CD4-positive, alpha-beta T cell treated with Interleukin-15 for 4 hours (primary cell): ENCODE measurements around the gene RHBDL2.
"Not testable (repeated sequence)": the region's sequence is repeated elsewhere in the genome, so short reads cannot be mapped to it uniquely, and the experiment has no call there.

ENCODE experiments used
- DNase-seq: peaks from one replicate; pipeline ENCODE4 v3.0.0-alpha.2; 2020; ENCODE audit warnings: low spot score

The RHBDL2 gene, protein sequence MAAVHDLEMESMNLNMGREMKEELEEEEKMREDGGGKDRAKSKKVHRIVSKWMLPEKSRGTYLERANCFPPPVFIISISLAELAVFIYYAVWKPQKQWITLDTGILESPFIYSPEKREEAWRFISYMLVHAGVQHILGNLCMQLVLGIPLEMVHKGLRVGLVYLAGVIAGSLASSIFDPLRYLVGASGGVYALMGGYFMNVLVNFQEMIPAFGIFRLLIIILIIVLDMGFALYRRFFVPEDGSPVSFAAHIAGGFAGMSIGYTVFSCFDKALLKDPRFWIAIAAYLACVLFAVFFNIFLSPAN

DNA sequence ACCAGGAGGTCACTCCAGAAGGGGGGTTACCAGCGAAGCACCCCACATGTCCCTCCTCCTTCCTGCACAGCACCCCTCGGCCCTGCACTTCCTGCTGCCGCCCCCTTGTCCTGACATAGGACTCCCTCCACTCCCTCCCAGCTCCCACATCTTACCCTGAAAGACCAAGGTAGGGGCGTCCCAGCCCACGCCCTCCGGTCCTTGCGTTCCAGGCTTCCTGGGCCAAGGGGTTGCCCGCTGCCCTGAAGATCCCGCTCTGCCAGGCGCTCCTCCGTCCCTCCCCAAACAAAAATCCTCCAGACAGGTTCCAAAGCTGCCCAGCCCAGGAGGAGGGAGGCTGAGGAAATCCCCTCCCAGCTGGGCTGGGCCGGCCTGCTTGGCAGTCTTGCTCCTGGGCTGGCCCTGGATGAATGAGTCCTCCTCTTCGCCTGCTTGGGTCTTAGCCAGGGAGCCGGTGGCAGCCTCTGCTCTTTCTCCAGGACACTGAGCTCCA lies at the start of gene RHBDL2:
Gene RHBDL2 (minus strand): TSS at position 304 of the 493 bp plus-strand sequence. CDS start 22,618 bp downstream, outside the sequence.
- DNase-seq = no peak

DNA sequence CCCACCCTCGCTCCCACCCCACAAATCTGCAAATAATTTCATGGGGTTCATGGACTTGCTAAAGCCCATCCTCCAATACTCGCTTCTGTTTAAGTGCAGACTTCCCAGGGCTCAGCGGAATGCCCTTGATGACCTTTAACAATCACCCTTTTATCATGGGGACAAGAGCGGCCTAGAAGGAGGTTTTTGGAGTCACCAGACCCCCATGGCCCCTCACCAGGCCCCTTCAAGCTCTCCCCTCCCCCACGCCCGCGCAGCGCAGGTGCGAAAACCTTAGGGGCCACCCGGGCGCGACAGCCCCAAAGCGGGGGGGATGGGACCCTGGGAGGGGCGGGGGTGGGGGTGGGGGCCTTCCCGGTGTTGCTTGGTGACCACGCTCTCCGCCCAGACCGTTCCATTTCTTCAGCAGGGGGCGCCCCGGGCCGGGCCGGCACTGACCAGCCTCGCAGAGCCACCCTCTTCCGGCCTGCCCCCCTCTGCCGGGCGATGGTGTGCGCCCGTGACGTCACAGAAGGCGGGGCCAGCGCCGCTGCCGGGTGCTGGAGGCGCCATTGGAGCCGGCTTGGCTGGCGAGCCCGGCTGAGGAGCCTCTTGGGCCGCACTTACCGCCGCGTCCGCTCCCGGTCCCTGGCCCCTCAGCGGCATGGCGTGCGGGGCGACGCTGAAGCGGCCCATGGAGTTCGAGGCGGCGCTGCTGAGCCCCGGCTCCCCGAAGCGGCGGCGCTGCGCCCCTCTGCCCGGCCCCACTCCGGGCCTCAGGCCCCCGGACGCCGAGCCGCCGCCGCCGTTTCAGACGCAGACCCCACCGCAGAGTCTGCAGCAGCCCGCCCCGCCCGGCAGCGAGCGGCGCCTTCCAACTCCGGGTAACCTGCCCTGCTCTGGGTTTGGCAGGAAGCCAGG lies 49.4 kb upstream of the RHBDL2 start, which contains the start of gene AKIRIN1:
Gene AKIRIN1 (plus strand): TSS at position 539 of the 900 bp plus-strand sequence. CDS start 105 bp downstream, at position 644.
- DNase-seq = peak; percentile 97

DNA sequence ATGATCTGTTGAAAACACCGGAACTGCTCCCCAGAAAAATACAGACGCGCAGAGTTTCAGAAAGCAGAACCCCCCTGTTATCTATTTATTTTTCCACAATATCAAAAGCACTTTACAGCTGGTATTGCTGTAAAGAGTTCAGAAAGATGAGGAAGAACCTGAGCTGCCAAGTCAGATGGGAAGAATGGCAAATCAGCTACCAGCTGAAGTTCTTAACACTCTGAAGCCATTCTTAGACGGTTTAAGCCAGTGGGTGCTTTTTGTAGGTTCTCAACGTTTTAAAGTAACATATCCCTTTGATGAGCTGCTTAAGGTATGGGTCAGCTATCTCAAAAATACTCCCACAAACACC lies 48.7 kb upstream of the RHBDL2 start:
- DNase-seq = no peak

DNA sequence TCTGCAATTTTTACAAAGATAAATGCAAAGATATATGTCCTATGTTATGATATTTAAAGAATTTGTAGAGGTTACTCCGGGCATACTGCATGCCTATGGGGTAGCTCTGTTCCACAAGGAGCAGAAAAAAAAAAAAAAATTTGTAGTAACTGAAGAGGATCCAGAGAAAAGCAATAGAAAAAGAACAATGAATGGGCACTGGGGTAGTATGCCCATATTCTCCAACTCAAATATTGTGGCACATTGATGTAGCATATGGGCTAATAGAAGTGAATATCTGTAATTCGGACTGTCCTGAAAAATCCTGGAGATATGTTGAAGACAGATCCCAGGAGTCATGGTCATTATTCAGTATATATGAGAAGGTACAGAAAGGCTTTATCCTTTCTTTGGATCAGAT lies 48.3 kb upstream of the RHBDL2 start:
- no peak for DNase-seq

DNA sequence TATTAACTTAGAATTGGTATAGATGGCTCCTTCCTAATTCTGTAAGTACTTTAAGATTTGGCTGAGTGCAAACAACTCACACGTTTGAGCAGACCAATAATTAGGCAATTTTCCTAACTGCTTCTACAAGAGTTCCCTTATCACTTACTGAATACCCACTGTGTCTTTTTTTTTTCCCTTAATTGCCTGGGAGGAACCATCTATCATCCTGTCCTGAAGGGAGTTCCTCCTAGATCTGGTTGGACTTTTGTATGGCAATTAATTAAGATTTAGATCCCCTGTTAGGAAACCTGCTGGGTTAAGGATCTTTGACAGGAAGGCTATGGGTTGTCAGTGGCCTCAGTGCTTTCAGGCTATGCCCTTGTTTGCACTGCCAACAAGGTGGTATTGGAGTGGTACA lies 37.8 kb upstream of the RHBDL2 start:
- DNase-seq = not testable (repeated sequence)

DNA sequence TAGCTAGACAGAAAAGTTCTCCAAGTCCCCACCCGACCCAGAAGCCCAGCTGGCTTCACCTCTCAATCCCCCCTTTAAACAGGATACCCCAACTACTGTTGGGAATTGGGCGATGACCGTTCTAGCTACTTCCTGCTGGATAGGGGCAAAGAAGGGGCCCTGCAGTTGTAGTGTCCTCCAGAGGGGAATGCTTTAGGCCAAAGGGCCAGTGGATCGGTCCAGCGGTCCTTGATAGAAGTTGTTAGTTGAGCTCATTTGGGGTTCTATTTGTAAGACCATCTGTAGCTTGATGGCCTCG lies 36.6 kb upstream of the RHBDL2 start:
- DNase-seq = not testable (repeated sequence)

DNA sequence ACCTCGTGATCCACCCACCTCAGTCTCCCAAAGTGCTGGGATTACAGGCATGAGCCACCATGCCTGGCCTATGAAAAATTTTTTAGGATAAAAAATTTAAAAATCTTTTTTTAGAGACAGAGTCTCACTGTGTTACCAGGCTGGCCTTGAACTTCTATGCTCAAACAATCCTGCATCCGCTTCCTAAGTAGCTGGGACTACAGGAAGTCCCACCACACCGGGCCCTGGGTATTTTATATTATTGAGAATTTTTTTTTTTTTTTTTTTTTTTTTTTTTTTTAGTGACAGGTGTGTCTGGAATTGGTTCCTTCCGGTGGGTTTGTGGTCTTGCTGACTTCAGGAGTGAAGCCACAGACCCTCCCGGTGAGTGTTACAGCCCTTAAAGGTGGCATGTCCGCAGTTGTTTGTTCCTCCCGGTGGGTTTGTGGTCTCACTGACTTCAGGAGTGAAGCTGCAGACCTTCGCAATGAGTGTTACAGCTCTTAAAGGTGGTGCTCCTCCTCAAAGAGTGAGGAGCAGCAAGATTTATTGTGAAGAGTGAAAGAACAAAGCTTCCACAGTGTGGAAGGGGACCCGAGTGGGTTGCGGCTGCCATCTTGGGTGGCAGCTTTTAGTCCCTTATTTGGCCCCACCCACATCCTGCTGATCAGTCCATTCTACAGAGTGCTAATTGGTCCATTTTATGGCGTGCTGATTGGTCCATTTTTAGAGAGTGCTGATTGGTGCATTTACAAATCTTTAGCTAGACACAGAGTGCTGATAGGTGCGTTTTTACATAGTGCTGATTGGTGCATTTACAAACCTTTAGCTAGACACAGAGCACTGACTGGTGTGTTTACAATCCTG lies 36.0 kb upstream of the RHBDL2 start:
- DNase-seq = peak; percentile 73

DNA sequence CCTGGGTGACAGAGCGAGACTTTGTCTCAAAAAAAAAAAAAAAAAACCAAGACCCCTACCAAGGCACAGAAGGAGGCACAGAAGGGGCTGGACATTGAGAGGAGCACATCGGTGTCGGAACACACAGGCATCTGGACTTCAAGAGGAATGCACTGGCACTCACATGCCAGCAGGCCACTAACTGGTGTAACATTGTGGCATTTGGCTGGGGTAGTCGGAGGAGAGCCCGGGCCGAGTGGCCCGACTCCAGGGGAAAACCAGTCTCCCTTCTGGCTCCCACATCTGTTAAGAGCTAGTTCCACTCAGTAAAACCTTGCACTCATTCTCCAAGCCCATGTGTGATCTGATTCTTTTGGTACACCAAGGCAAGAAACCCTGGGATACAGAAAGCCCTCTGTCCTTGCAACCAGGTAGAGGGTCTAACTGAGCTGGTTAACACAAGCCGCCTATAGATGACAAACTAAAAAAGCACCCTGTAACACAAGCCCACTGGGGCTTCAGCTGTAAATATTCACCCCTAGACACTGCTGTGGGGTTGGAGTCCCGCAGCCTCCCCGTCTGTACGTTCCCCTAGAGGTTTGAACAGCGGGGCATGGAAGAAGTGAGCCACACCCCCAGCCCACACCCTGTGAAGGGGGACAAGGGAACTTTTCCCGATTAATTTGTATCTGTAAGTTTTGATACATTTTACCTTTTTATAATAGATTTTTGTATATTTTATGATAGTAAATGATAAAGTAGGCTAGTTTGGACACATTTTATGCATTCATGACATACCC lies 32.2 kb upstream of the RHBDL2 start:
- DNase-seq = no peak

DNA sequence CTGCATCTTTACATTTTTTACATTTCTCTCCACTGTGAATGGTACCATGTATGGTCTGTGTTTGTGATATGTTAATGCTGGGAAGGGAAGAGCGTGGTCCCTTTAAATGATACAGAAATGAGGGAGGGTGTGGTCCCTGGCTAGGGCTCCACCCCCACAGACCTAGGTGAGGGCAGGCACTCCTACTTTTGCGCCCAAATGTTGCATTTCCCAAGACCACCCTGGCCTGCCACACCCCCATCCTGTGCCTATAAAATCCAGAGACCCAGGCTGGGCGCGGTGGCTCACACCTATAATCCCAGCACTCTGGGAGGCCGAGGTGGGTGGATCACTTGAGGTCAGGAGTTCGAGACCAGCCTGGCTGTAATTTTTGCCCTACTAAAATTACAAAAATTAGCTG lies 31.5 kb upstream of the RHBDL2 start:
- DNase-seq = not testable (repeated sequence)

DNA sequence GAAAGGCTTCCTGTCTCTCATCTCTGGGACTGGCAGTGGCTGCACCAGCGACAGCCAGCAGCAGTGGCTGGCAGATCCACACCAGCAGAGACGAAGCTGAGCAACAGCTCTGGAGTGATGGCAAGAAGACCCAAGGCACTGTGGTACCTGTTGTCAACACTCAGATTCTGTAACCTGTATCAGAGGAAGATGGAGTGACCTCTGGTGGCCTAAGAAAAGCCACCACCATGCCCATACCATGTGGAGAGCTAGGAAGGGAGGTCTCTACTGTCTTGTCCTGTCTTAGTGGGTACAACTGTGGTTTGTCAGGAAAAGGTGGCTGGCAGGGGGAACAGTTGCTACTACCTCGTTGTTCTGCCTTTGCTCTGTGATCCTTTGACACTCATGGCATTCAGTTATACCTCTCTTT lies 22.5 kb upstream of the RHBDL2 start:
- peak; percentile 7 for DNase-seq

DNA sequence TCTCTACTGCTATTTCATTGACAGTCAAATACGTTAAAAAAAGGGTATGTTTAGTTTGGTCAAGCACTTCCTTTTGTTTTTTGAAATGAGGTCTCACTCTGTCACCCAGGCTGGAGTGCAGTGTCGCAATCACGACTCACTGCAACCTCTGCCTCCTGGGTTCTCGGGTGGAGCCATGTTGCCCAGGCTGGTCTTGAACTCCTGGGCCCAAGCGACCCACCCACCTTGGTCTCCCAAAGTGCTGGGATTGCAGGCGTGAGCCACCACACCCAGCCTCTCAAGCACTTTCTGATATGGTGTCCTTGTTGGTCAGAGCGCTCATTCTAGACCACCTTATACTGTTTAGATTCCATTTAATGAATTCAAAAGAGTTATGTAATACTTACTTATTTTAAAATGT lies 20.9 kb upstream of the RHBDL2 start:
- DNase-seq = no peak

DNA sequence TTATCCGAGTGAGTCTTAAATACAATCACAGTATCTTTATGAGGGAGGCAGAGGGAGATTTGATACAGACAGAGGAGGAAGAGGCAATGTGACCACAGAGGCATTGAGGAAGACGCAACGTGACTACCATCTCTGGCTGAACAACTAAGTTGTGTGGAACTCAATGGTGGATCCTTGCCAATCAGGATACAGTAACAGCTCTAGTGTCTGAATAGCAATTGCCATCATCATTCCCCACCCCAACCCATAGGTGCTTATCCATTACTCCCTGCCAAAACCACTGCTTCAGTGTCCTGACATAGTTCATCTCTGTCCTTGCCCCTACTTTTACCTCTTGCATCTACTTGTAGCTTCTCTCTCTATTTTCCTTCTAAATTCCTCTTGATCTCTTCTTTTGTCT lies 20.5 kb upstream of the RHBDL2 start:
- DNase-seq = no peak

DNA sequence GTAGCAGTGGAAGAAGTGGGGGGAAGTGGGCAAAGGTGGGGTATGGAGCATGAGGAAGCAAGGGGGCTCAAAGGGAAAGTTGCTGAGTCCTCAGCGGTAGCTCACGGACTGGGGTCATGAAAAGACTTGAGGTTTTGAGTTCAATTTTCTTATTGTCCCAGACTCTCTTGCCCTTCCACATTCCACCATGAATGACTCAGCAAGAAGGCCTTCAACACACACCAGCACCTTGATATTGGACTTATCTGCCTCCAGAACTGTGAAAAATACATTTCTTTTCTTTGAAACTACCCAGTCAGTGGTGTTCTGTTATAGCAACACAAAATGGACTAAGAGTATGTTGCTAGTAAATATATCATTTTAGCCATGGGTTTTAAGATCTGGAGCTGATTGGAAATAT lies 17.3 kb upstream of the RHBDL2 start:
- no peak for DNase-seq

DNA sequence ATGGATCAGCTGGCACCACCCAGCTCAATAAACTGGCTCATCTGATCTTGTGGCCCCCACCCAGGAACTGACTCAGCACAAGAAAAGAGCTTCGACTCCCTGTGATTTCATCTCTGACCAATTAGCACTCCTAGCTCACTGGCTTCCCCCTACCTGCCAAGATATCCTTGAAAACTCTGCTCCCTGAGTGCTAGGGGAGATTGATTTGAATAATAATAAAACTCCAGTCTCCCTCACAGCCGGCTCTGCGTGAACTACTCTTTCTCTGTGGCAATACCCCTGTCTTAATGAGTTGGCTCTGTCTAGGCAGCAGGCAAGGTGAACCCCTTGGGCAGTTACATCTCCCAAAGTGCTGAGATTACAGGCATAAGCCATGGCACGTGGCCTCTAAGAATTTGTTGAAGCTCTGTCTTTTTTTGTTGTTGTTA lies 11.8 kb upstream of the RHBDL2 start:
- no peak for DNase-seq

DNA sequence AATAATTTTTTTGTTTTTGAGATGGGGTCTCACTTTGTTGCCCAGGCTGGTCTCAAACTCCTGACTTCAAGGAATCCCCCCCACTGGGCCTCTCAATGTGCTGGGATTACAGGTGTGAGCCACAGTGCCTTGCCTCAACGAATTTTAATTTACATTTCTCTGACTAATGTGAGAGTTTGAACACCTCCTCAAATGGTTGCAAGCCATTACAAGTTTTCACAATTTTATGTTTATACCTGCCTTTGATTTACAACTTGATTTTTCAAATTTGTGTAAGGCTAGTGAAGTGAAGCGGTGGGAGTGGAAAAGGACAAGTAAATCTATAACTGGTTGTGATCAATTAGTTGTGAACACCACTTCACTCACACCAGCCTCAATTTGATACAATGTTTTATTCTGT lies 8.9 kb upstream of the RHBDL2 start:
- DNase-seq = no peak

DNA sequence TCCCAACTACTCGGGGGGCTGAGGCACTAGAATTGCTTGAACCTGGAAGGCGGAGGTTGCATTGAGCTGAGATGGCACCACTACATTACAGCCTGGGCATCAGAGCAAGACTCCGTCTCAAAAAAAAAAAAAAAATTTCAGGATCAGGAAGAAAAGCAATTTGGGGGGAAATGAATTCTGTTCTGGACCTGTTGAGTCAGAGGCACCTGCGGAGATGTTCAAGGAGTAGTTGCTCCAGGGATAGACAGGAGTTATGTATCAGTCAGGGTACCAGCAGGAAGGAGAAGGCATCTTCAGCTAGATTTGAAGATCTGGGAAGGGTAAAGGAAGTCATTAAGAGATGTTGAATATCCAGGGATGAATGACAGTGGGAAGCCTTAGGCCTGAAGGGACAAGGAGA lies 2.9 kb upstream of the RHBDL2 start:
- DNase-seq = no peak

DNA sequence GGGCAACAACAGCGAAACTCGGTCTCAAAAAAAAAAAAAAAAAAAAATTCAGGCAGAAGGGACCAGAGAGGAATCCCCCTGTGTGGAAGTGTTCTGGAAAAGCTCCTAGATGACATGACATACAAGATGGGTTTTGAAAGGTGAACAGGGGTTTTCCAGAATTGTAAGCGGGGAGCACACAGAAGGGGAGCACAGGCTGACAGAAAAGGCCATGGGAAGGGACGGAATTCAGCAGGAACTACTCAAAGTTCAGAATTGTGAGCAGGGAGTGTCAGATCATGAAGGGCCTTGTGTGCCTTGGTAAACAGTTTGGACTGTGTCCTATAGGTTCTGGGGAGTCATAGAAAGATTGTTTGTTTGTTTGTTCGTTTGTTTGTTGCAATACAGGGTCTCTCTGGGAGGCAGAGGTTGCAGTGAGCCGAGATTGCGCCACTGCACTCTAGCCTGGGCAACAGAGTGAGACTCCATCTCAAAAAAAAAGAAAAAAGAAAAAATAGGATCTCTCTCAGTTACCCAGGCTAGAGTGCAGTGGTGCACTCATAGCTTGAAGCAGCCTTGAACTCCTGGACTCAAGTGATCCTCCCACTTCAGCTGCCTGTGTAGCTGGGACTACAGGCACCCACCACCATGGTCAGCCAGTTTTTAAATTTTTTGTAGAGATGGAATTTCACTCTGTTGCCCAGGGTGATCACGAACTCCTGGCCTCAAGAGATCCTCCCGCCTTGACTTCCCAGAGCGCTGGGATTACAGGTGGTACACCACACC lies 1.2 kb upstream of the RHBDL2 start:
- DNase-seq = no peak

DNA sequence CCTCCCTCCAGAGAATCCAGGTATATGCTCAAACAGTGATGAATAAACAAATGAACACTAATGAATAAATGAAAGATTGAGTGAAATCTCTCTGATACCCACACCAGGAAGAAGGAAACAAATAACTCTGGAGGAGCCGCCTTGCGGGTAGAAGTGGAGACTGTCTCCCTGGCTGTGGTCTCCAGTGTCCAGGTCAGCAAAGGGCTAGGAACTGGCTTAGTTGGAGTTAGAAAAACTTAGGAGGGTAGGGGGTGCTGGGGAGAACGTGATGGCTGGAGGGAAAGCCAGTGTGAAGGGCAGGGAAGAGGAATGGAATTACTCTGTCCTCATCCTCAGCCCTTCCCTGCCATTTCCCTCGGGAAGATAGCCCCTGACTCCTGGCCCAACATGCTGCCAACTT lies 537 bp downstream of the RHBDL2 start:
- DNase-seq = no peak

DNA sequence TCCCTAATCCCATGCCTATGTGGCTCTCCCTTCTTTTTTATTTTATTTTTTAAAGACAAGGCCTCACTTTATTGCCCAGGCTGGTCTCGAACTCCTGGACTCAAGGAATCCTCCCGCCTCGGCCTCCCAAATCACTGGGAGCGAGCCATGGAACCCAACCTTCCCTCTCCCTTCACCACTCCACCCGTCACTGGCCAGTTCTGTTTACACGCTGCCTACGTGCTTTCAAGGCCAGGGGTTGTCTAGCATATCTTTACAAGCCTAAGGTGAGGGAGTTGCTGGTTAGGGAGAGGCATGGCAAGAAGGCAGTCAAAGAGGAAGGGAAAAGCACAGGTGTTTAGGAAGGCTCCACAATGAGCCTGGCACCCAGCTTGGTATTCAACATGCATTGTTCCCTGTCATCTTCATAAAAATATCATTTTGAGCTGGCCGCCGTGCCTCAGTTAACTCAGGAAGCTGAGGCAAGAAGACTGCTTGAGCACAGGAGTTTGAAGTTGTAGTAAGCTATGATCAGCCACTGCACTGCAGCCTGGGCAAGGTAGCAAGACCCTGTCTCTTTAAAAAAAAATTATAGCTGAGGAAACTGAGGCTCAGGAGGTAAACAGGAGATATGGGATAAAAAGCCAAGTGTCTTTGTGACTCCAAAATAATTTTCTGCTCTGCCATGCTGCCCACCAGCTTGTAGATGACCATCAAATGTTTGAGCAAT lies 1.1 kb downstream of the RHBDL2 start:
- no peak for DNase-seq

DNA sequence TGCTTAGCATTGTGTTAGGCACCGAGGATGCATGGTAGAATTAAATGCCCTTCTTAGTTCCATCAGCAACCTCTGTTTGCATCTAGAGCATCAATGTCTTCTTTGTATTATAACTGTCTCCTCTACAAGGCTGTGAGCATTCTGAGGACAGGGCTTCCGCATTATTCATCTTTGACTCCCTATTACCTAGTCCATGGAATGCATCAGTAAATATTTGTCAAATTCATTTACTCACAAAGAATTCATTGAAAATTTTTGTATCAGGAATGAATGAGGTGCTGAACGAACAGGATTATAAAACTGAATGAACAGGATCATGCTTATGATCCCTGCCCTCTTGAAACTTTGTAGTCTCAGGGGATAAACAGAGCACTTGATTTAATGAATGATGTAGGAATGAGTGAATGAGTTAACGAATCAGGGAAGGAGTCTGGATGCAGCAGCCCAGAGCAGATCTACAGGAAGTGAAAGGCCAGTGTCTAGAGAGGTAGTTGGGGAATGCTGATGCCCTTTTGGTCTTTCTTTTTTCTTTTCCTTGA lies 2.8 kb downstream of the RHBDL2 start:
- no peak for DNase-seq
